Fibroblast of the conjunctiva (primary cell): Measurements from ENCODE around the gene VTI1B.

ENCODE experiments used
- DNase-seq: peaks from one replicate; pipeline ENCODE4 v3.0.0-alpha.2; 2010; ENCODE audit warnings: low read depth

The VTI1B gene

DNA sequence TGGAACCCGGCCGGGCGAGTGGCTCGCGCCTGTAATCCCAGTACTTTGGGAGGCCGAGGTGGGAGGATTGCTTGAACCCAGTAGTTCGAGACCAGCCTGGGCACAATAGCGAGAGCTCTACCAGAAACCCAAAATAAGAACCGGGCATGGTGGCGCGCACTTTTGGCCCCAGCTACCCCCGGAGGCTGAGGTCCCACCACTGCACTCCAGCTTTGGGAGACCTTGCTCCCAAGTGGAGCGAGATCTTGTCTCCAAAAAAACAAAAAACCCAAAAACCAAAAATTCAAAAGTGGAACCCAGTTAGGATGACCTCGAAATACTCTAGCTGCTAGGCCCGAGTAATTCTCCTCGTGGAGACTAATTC, 769 bp upstream of the VTI1B start:
- no peak for DNase-seq

DNA sequence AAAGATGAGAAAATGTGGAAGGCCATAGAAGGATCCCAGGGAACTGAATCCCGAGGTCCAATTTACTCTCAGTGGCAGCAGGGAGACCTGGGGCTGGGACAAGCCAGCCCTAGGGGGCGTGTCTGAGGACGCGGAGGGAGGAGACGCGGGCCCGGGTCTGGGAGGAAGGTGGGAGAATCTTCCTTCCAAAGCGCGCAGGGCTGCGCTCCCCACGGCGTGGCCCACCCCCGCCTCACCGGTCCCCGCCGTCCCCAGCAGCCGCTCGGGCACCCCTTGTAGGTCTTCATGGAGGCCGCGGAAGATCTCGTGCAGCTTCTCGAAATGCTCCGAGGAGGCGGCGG, 323 bp downstream of the VTI1B start:
- no peak for DNase-seq

DNA sequence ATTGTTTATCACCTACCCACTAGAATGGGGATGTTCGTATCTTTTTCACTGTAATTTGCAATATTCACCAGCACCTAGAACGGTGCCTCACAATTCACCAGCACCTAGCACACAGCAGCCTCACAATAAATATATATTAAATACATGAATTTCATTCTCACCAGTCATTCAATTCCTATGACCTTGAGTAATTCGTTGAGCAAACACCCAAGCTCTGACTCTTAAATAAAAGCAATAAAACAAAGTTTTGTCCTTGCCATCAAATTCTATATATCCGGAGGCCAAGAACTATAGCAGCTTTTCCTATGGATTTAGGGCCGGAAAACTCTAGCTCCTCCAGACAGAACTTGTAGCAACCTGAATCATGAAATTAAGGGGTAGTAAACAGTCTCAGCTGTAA, 981 bp downstream of the VTI1B start:
- DNase-seq, result no peak

DNA sequence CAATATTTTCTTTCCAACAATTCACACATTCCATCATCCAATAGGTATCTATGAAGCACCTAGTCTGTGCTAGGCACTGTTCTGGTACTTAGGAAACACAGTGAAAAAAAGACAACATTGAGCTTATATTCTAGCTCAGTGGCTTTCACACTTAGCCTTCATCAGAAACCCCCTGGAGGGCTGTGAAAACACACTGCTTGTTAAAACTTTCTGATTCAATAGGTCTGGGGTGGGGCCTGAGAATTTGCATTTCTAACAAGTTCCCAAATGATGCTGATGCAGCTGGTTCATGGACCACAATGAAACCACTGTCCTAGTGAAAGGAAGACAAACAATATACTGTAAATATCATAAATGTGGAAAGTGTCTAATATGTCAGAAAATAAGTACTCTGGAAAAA, 5.9 kb downstream of the VTI1B start:
- DNase-seq, result no peak

DNA sequence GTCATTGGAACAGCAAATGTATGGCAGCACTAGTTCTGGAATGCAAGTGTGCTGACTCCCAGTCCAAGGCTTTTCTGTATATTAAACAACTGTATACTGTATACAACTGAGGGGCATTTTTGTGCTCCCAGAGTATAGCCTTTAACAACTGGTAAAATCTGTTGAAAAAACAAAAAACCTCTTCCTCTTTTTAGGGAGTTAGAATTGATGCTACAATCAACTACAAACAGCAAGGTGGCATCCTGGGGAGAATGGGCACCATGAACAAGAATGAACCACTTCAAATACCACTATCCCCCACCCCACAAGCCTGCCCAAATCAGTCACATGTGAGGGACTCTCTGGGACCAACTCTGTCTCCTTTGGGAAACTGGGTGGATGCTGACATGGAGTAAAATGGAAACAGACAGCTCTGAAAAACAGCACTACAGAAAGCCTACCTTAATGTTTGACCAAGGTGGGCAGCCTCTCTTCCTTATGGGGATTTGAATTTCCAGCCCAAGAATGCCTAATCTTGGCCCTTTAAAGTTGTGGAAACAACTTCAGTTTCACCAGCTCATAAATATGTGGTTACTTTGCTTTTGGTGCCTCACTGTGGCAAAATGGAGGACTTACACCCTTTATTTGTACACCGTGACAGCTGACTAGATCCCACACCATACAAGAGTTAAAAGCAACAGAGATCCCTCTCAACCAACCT, 7.5 kb downstream of the VTI1B start:
- no peak for DNase-seq

DNA sequence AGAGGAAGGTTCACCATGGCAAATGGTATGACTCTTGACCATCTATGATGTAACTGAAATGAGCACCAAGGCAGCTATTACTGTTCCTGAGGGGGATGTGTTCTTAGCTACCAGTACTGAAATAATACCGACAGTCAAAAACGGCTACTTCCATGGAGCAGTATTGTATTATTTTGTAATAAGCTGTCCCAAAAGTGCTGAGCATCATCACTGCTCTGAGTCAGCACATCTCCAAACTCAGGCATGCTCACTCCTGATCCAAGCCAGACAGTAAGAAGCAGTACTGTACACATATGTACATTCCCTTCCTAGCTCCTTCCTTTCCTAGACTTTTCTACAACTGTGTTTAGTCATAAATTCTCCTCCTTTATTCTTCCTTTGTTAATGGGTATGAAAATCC, 8.6 kb downstream of the VTI1B start:
- DNase-seq, result no peak

DNA sequence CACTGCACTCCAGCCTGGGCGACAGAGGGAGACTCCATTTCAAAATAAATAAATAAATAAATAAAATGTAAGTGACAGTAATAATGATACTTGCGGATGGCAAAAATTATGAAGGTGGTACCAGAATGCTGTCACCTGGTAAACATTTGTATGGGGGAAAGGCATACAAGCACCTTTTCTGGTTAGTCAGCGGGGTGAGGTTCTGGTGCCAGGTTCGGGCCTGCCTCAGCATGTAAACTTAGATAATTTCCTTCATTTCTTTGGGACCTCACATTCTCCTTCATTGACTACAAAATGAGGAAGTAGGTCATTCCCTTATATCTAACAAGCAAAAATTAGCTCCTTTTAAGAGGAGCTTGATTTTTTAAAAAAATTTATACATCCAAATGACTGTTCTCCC, 10.8 kb downstream of the VTI1B start:
- DNase-seq, result no peak

DNA sequence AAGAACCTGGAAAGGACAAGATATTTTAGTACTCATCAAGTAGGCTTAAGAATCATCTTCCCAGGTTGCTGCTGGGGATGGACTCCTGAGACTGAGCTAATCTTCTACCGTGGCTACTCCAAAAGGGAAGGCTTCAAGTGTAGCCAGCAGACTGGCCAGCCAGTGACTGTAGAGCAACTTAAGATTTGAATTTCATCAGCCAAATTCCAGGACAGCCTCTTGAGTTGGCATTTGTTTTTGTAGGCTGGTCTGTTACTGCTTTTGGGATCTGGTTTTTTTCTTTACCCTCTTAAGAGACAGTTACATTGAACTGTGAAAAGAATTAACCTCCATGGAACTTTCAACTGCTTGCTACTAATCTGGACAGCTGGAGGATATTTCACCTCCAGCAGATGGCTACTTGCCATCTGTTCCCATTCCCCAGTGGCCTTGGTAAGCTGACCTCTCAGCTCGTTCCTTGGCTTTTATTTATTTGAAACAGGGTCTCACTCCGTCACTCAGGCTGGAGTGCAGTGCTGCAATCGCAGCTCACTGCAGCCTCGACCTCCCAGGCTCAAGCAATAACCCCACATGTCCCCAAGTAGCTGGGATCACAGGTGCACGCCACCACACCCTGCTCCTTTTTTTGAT, 20.7 kb downstream of the VTI1B start:
- DNase-seq, result peak; percentile 64

DNA sequence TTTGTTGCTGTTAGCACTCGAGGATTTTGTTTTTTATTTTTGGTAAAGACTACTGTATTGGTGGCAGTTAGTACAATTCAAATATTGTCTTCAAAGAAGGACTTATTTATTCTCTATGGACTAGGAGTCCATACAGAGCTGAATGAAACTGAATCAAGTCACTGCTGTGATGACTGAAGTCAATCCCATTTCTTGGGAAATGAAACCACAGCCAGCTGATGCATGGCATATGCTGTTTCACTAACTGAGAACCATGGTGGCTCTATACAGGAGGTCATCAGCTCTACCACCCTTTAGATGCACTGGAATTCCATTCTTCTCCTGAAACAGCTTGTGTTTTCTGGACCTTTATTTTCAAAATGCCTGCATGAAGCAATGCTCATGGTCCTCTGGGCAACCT, 22.2 kb downstream of the VTI1B start:
- DNase-seq, result no peak

DNA sequence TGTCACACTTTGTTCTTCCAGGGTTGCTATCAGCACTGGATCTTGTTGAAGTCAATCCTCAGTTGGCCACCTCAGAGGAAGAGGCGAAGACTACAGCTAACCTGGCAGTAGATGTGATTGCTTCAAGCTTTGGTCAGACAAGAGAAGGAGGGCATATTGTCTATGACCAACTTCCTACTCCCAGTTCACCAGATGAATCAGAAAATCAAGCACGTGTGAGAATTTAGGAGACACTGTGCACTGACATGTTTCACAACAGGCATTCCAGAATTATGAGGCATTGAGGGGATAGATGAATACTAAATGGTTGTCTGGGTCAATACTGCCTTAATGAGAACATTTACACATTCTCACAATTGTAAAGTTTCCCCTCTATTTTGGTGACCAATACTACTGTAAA, 23.7 kb downstream of the VTI1B start:
- peak; percentile 22 for DNase-seq

DNA sequence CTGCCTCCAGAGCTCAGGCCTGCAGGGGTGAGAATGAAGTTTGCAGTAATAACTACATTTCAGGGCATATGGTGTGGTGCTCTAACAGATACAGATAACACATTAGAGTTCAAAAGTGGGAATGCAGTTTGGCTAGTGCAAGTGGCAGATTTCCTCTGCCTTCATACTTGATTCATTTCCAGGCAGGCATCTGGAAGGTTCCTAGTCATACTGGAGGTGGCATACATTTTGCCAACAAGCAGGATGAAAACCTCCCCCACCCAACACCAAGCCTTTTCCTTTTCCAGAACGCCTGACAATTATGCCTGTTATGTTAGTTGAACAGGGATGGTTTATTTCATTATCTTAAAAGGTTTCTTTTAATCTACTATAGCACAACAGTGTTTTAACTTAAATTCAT, 24.3 kb downstream of the VTI1B start:
- DNase-seq, result no peak

DNA sequence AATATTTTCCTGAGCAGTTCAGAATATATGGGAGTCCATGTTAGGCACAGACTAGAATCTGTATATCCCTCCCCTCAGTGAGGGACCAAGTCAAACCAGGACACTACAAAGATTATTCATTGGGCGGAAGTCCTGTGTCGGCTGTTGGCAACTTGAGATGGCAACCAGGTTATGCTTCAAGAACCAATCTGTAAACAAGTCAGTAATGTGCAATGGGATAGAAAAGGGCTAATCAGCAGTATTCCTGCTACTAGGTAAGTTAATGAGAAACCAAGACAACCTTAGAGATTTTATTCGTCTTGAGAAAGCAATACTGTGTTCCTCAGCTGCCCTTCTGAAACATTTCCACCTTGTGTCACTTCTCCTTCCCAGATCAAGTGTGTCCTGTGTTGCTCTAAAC, 28.3 kb downstream of the VTI1B start:
- DNase-seq, result no peak

DNA sequence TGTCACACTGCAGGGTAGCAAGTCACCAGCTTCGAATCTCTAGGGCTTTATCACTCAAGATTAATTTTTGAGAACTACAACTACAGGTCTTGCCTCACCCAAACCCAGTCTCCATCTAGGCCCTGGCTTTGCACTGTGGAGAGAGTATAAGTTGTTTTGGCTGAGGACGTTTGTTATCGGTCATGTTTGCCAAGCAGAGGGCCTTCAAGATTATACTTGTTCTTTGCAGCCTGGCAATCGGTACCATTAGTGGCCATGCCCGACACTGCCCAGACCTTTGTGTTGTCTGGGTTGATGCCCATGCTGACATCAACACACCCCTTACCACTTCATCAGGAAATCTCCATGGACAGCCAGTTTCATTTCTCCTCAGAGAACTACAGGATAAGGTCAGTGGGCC, 29.0 kb downstream of the VTI1B start:
- no peak for DNase-seq

DNA sequence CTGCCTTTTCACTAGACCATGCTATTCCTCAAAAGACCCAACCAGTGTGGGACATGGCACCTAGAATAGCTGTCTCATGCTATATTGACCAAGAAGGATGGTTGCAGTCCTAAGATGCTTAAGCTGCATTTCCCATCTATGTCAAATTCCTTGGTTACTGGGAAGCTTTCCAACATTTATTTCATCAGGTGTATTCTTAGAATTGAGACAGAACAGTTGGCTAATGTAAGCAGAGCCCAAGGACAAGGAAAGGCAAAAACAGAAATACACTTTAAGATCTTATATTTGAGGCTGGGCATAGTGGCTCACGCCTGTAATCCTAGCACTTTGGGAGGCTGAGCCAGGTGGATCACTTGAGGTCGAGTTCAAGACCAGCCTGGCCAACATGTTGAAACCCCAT, 30.0 kb downstream of the VTI1B start:
- no peak for DNase-seq

DNA sequence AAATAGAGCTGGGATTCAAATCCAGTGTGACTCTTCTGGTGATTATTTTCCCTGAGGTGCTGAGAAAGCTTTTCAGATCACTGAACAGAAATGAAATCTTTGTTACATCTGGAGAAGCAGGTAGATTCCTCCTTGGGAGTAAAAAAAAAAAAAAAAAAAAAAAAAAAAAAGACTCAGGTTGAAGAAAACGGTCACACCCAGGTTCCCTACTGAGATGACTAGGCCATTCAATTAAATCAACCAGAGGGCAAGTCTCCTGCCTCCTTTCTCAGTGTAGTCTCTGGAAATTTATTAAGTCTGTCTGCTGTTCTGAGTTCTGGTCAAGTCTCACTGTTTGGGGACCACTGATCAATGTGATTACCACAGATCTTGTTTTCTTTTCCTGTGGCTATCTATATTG, 30.7 kb downstream of the VTI1B start:
- no peak for DNase-seq

DNA sequence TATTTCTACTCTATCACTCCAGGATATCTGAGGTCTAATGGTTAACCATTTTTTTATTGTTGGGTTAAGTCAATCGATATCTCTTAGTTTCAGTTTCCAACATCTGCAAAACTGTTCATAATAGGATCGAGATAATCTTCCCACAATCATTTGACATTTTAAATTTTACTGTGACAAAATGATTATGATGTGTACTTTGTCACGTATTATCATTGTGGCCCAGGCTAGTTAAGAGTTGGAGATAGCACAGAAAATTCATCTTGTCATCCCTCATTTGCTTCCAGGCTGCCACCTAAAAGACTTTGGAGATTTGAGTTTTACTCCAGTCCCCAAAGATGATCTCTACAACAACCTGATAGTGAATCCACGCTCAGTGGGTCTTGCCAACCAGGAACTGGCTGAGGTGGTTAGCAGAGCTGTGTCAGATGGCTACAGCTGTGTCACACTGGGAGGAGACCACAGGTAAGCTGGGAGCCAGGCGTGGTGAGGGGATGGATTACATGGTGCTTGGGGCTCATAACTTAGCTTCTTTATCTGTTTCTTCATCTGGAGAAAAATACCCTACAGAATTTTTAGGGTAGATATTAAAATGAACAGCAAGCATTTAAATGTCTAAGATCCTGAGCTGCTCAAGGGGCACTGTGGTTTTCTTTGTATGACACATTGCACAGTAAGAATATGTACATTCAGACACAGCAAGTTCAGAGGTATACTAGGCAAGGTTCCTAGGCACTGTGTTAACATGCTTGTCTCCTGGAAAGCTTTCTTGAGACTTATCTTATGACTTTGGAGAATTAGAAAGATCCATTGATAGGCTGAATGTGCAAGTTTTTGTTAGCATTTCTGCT, 32.3 kb downstream of the VTI1B start:
- DNase-seq, result no peak

DNA sequence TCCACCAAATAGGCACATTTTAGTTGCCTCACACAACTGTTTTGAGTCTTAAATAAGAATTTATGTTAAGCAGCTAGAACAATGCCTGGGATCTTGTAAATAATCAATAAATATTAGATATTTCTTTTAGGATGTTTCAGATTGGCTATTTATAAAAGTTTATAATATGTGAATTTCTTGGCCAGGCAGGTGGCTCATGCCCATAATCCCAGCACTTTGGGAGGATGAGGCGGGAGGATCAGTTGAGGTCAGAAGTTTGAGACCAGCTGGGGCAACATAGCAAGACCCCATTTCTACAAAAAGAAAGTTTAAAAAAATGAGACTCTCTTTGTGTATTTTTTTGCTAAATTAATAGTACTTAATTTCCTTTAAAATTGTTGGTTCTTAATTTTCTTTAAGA, 33.0 kb downstream of the VTI1B start:
- no peak for DNase-seq

DNA sequence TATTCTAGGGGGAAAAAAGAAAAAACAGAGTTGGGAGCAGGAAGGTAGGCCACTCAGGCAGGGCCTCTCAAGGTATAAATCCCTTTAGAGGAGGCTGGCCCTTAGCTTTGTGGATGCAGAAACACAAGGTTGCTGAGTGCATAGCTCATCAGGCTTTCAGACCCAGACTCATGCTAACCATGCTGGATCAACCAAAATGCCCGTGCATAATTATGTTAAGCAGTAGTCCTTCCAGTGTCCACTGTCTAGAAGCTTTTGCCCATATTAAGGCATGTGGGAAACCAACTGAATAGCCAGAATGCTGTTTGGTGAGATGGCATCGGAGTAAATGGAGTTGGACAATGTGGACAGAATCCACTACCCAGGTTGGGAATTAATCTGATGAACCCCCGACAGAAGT, 35.8 kb downstream of the VTI1B start:
- no peak for DNase-seq

DNA sequence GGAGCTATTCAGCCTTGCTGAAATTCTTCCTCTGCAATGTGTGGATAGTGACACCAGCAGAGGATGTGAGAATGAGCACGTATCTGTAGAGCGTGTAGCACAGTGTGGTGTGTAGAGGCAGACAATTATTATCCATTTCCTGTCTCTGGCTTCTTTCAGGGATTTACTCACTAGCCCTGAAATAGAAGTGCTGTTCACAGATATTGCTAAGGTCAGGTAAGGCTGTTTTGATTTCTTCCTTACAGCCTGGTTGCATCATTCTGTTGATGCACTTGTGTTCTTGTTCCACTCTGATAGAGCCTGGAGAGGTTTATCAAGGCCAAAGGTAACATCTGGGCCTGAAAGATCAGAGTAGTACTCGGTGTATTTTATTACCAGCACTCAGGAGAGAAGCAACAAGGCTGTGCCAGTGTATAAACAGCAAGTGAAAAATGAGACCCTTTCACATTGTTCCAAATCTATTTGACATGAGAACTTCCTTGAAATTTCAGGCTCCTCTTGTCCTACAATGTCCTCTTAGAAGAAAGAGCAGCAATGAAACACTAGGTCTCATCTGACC, 38.0 kb downstream of the VTI1B start:
- DNase-seq, result peak; percentile 23

DNA sequence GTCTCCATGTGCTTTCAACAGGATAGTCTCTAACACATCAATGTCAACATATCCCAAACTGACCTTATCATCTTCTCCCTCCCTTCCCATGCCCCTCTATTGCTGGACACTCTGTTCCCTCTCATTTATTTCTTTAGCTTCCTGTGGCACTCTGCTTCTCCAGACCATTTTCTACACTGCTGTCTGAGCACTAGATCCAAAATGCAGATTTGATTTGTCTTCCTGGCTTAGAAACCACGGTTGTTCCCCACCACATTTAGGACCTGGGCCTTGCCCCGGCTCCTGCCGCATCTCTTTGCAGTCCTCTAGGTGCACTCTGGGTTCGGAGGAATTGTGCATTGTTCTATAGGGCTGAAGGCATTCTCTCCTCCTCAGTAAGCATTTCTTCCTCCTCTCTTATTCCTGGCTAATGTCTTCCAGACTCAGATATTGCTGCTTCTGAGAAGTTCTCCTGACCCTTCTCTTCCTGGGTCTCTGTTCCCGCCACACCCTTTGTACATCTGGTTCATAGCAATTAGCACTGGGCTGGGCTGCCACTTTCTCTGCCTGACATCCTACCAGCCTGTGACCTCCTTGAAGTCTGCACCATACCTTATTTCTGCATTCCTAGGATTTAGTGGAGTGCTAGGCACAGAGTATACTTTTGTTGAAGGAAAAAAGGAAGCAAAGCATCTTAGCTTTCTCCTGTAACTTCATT, 40.8 kb downstream of the VTI1B start:
- DNase-seq, result no peak

DNA sequence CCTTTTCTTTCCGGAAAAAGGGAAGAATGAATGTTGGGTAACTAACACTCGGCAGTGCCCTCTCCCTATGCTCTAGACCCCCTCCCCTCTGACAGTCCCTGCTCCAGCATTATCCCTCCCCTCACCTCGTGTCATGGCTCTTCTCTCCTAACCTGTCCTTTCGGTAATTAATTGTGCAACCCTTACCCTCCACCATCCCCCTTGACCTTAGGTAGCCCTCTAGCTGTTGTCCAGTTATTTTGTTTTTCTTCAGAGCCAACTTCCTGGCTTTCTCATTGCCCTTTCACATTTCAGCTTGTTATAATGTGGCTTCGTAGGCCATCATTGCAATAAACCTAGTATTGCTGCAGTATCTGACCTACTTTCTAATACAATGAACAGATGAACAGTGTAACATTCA, 43.5 kb downstream of the VTI1B start:
- DNase-seq, result no peak

DNA sequence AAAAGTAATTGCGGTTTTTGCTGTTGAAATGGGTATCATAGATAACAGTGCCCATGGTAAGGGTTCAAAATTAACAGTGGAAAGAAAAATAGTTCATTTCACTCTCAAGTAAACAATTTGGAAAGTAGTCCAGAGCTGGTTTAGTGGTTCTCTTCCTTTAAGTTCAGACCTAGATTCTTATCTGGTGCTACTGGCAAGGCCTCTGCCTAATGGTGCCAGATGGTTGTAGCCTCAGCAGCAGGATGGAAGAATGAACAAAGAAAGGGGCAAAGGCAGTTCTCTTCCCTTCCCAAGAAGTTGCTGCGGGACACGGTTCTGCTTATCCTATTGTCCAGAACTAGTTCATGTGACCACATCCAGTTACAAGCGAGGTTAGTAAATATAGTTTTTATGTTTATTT, 44.2 kb downstream of the VTI1B start:
- no peak for DNase-seq

DNA sequence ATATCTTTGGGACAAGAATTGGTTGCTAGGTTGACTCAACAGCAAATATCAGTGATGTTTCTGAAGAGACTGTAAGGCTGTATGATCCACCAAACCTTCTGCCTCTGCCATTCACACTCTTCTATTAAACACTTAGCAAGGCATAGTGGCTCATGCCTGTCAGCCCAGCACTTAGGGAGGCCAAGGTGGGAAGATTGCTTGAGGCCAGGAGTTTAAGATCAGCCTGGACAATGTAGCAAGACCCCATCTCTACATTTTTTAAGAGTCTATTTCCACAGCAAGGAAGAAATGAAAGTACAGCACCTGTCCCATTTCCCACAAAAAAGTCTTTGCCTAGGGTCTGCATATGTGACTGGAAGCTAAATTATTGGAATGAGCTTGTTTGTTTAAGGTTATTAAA, 46.9 kb downstream of the VTI1B start:
- no peak for DNase-seq
